Cardiac fibroblast (primary cell): ENCODE results near the gene BSX.

ENCODE experiments used
- DNase-seq, 2 donors: peaks; one replicate each; pipeline versions ENCODE4 v3.0.0 to v3.0.0-alpha.2; 2010; ENCODE audit warnings: low read depth in 2 of 2
- H3K4me3 ChIP-seq, 2 donors: replicated peaks in 1 of 2; 1 replicate in 1 of 2; 2 replicates in 1 of 2; pipeline ENCODE4 v1.5.1; 2011; ENCODE audit warnings: low read depth in 2 of 2, low read length in 2 of 2, mild to moderate bottlenecking in 2 of 2, moderate library complexity in 1 of 2
- CTCF ChIP-seq: IDR thresholded peaks from one replicate; pipeline ENCODE4 v1.5.1; 2011; ENCODE audit warnings: low read depth, mild to moderate bottlenecking, low read length, inconsistent platforms

BSX gene

GRCh38 chr11:122954455-122954854, 27.2 kb downstream of the BSX start:
- no peak for TF ChIP-seq CTCF
- H3K4me3 ChIP-seq = no peak overlapping the region
- no peak for DNase-seq

- no peak for TF ChIP-seq CTCF
- DNase-seq = no peak
- H3K4me3 ChIP-seq = no peak overlapping the region
Observed at GRCh38 chr11:122951211-122951610, 30.4 kb downstream of the BSX start.

- no peak for TF ChIP-seq CTCF
Observed at GRCh38 chr11:122938557-122938956, 43.1 kb downstream of the BSX start.

GRCh38 chr11:122937983-122938382, 43.7 kb downstream of the BSX start:
- TF ChIP-seq CTCF = no peak
- no peak overlapping the region for H3K4me3 ChIP-seq
- no peak for DNase-seq

More at GRCh38 chr11:122938557-122938956, 43.1 kb downstream of the BSX start:
- no peak for DNase-seq
- H3K4me3 ChIP-seq = no peak overlapping the region

- DNase-seq = peak; percentile 3 to 7
- TF ChIP-seq CTCF = no peak
- H3K4me3 ChIP-seq = no peak overlapping the region
Observed at GRCh38 chr11:122933416-122933815, 48.2 kb downstream of the BSX start.

GRCh38 chr11:122931510-122931909, 50.1 kb downstream of the BSX start:
- no peak overlapping the region for H3K4me3 ChIP-seq
- no peak for DNase-seq
- TF ChIP-seq CTCF = no peak
